HepG2 (cell line): Measurements from ENCODE around the gene L2HGDH. TPM values are rescaled to one million over a fixed set of nuclear protein-coding genes. Genes with fewer than 3 reads are reported as not detected.

Source experiments
- IRX3 ChIP-seq: sonication (generic); formaldehyde crosslinking; IDR thresholded peaks from 2 replicates; pipeline ENCODE4 v1.8.1; 2023; ENCODE audit warnings: mild to moderate bottlenecking, low read depth, missing genetic modification reagents, borderline replicate concordance
- MIER3 ChIP-seq: IDR thresholded peaks from 2 replicates; pipeline ENCODE4 v1.6.1; 2016; ENCODE audit warnings: missing compliant biosample characterization, borderline replicate concordance
- MTA3 ChIP-seq: sonication (generic); formaldehyde crosslinking; IDR thresholded peaks from 2 replicates; pipeline ENCODE4 v1.4.0; 2020; ENCODE audit warnings: missing genetic modification reagents
- NR1H2 ChIP-seq: sonication (generic); formaldehyde crosslinking; IDR thresholded peaks from 2 replicates; pipeline ENCODE4 v1.8.1; 2022; ENCODE audit warnings: low read depth, missing genetic modification reagents, borderline replicate concordance
- RBFOX2 ChIP-seq: fragments of 200-400 bp; formaldehyde crosslinking; IDR thresholded peaks from 2 replicates; pipeline ENCODE4 v1.6.1; 2017; ENCODE audit warnings: low read depth, mild to moderate bottlenecking, low read length
- SALL2 ChIP-seq: sonication (generic); formaldehyde crosslinking; IDR thresholded peaks from 2 replicates; pipeline ENCODE4 v1.8.1; 2023; ENCODE audit warnings: mild to moderate bottlenecking, missing genetic modification reagents, inconsistent platforms
- ZNF451 ChIP-seq: sonication (generic); formaldehyde crosslinking; IDR thresholded peaks from 2 replicates; pipeline ENCODE4 v1.5.0; 2020; ENCODE audit warnings: mild to moderate bottlenecking, missing genetic modification reagents
- ZNF781 ChIP-seq: sonication (generic); formaldehyde crosslinking; IDR thresholded peaks from 2 replicates; pipeline ENCODE4 v1.5.1; 2020; ENCODE audit warnings: borderline replicate concordance, mild to moderate bottlenecking, missing genetic modification reagents; ENCODE audit errors: not compliant biosample characterization
- polyA plus RNA-seq, 8 experiments: library from polyadenylated mRNA; depleted of rRNA in 3 of 8; stranded (reverse) in 7 of 8; unstranded in 1 of 8; fragments of >200 nt; fragmentation: Illumina TruSeq in 4 of 8; extraction: Trizol in 4 of 8; gene quantifications; 2 replicates each; pipeline versions ENCODE4 v1.2.1 to v1.2.3, GENCODE V29; 2011 to 2016; ENCODE audit warnings: low read depth in 4 of 8, missing spikeins in 1 of 8, mixed read lengths in 1 of 8; ENCODE audit not compliant: insufficient read depth in 1 of 8
- total RNA-seq, 5 experiments: library from RNA; depleted of rRNA; stranded (reverse); fragments of >200 nt; fragmentation: Illumina TruSeq; extraction: Trizol; gene quantifications; 2 replicates each; pipeline ENCODE4 v1.2.3, GENCODE V29; 2016; ENCODE audit warnings: low read depth in 1 of 5
- TF ChIP-seq, protein P1 (sequence below): sonication (generic); formaldehyde crosslinking; IDR thresholded peaks from 2 replicates; pipeline ENCODE4 v1.4.0; 2020; ENCODE audit warnings: missing genetic modification reagents
- TF ChIP-seq, protein P2 (sequence below): sonication (generic); formaldehyde crosslinking; IDR thresholded peaks from 2 replicates; pipeline ENCODE4 v1.4.0; 2020; ENCODE audit warnings: missing genetic modification reagents
- TF ChIP-seq, protein P3 (sequence below): sonication (generic); formaldehyde crosslinking; IDR thresholded peaks from 2 replicates; pipeline ENCODE4 v1.4.0; 2020; ENCODE audit warnings: mild to moderate bottlenecking, missing genetic modification reagents

L2HGDH gene
- total and polyA plus RNA-seq, 2 of the 13 experiments (the other 11 are each of a cell fraction or from before 2014, with no cell fraction given), result 3.3 to 5.0 TPM

DNA sequence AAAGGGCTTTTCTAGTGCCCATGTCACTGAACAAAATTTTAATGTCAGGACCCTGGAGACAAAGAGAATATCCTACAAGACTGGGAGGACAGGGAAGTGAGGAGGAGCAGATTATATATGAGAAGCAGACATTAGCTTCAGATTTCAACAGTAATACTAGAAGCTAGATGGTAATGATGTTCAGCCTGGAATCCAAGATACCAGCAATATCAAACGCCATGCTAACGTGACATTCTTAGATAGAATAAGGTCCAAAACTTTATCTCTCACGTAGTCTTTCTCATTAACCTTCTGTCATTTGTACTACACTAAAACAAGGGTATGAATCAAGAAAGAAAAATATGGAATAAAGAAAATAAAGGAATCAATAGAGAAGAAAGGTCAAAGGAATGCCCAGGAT lies 99.3 kb downstream of the L2HGDH start (continued):
- TF ChIP-seq IRX3 (no peak), NR1H2 (no peak), RBFOX2 (no peak), ZNF451 (CRISPR knock-in tag) (no peak), SALL2 (CRISPR knock-in tag) (no peak), MIER3 (no peak), MTA3 (no peak), ZNF781 (CRISPR knock-in tag) (no peak)
- TF ChIP-seq, protein P1, sequence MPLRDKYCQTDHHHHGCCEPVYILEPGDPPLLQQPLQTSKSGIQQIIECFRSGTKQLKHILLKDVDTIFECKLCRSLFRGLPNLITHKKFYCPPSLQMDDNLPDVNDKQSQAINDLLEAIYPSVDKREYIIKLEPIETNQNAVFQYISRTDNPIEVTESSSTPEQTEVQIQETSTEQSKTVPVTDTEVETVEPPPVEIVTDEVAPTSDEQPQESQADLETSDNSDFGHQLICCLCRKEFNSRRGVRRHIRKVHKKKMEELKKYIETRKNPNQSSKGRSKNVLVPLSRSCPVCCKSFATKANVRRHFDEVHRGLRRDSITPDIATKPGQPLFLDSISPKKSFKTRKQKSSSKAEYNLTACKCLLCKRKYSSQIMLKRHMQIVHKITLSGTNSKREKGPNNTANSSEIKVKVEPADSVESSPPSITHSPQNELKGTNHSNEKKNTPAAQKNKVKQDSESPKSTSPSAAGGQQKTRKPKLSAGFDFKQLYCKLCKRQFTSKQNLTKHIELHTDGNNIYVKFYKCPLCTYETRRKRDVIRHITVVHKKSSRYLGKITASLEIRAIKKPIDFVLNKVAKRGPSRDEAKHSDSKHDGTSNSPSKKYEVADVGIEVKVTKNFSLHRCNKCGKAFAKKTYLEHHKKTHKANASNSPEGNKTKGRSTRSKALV (CRISPR knock-in tag), result no peak
- TF ChIP-seq, protein P2, sequence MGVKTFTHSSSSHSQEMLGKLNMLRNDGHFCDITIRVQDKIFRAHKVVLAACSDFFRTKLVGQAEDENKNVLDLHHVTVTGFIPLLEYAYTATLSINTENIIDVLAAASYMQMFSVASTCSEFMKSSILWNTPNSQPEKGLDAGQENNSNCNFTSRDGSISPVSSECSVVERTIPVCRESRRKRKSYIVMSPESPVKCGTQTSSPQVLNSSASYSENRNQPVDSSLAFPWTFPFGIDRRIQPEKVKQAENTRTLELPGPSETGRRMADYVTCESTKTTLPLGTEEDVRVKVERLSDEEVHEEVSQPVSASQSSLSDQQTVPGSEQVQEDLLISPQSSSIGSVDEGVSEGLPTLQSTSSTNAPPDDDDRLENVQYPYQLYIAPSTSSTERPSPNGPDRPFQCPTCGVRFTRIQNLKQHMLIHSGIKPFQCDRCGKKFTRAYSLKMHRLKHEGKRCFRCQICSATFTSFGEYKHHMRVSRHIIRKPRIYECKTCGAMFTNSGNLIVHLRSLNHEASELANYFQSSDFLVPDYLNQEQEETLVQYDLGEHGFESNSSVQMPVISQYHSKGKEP (CRISPR knock-in tag), result no peak
- TF ChIP-seq, protein P3, sequence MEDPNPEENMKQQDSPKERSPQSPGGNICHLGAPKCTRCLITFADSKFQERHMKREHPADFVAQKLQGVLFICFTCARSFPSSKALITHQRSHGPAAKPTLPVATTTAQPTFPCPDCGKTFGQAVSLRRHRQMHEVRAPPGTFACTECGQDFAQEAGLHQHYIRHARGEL (CRISPR knock-in tag), result no peak
